SK-N-DZ (cell line): ENCODE data around the gene TBC1D14. TPM values are rescaled to one million over a fixed set of nuclear protein-coding genes. Genes with fewer than 3 reads are reported as not detected.
A peak's percentile ranks its signal among the peaks of the same experiment; 100 is the strongest.

Experiments
- DNase-seq: peaks from one replicate; pipeline ENCODE4 v3.0.0-alpha.2; 2015; ENCODE audit warnings: low spot score
- polyA plus RNA-seq, 2 experiments: library from polyadenylated mRNA; depleted of rRNA; stranded (reverse); fragments of >200 nt; gene quantifications; 2 replicates each; pipeline ENCODE4 v1.2.3, GENCODE V29; 2014

The TBC1D14 gene
- polyA plus RNA-seq (2014; cell fraction: cytosol; rRNA removed) = 69.7 and 78.5 TPM in 2 replicates
- 38.1 and 38.4 TPM in 2 replicates for polyA plus RNA-seq (2014; cell fraction: nucleus; rRNA removed)

GRCh38 chr4:6909113-6909969 lies at the start of gene TBC1D14:
TBC1D14 (plus strand) TSS chr4:6909826; CDS start chr4:6923390, 13,564 bp downstream.
- peak; percentile 81 for DNase-seq

DNA sequence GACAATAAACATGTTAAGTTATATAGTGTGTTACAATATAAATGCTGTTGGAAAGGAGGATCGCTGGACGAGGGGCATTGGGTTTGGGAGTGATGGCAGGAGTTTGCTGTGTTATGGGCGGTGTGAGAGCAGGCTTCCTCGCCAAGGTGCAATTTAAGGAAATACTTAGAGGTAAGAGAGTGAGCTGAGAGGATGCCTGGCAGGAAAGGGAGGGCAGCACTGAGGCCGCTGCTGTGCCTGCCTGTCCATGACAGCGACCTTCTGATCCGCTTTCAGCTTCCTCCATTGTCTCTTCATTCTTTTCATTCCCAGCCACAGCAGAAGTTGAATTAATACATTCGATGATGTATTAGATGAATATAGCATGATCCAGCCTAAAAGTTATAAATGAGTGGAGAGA lies 41.2 kb upstream of the TBC1D14 start:
- DNase-seq = no peak

- no peak for DNase-seq
Measured at GRCh38 chr4:6869944-6870343, 39.7 kb upstream of the TBC1D14 start.

GRCh38 chr4:6873291-6873690 lies 36.3 kb upstream of the TBC1D14 start:
- no peak for DNase-seq

GRCh38 chr4:6873792-6874461 lies 35.7 kb upstream of the TBC1D14 start:
- peak; percentile 59 for DNase-seq

GRCh38 chr4:6874981-6875380 lies 34.6 kb upstream of the TBC1D14 start:
- no peak for DNase-seq

DNA sequence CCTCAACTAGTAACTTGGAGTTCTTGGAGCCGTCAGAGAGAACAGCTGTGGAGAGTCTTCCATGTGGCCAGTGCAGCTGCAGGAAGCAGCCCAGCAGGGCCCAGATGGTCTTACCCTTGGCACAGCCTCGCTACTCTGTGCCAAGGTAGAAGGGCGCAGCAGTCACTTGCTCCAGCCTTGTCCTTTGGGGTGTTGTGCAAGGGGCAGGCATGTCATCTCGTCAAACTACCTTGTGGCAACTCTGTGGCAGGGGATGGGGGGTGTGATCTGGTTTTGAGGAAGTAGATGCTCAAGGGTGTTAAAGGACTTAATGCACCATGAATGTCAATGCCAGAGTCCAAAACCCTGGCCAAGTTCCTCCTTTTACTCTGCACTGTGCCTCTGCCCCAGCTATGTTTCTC lies 34.2 kb upstream of the TBC1D14 start:
- no peak for DNase-seq

GRCh38 chr4:6876440-6876839 lies 33.2 kb upstream of the TBC1D14 start:
- no peak for DNase-seq

DNA sequence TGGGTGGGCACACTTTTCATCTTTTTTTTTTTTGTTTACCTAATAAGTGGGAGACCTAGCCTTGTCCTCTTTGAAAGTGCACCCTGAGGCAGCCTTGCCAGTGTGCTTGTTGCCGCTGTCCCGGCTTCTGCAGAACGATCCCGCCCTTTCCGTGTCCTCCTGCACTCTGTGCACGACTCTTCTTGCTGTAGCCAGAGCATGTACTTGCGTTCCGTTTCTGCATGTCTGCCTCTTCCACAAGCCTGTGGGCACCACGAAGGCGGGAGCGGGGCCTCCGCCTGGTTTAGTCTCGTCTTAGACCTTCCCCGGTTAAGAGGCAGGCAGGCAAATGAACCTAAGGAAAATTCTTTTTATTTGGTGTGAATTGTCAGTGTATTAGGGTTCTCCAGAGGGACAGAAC lies 32.6 kb upstream of the TBC1D14 start:
- no peak for DNase-seq

DNA sequence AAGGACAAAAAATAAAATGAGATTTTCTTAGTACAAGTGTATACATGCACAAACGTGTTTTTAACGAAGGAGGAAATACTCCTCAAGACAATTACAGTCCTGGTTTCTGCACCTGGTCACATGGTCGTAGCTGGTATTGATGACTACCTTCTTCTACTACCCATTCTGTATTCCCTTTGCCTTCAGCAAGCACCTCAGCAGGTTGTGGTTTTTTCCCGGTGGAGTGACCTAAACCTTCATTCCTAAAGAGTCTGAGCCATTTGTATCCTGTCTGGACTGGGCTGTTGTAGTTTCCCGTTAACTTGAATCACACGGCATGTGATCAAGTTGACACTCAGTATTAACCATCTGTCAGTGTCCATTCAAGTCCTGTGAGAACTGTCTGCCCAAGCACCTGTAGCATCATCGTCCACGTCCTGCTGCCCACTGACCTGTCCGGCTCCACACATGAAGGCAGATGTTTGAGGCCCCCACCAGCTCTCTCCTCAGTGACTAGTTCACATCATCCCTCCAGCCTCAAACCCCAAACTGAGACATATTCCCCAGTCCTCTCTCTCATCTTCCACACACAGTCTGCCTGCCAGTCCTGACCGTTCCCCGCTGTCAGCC lies 31.1 kb upstream of the TBC1D14 start:
- DNase-seq = no peak

- DNase-seq = no peak
Measured at GRCh38 chr4:6880691-6881090, 28.9 kb upstream of the TBC1D14 start.

DNA sequence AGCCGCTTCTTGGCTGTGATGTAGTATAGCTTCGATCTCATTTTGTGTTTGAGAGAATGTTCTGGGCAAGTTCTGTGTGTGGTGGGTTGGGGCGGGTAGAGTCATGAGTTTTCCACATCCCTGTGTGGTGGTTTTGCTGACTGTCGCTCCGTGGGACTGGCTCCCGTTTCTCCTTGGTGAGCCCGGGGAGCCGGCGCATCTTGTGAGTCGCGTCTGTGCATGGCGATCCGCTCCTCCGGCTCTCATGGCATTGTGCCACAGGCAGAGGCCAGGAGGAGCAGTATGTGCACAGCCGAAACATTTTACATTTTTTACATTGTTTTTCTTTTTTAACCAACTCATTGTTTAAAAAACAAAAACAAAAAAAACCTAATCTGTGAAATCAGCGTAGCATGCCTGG lies 27.7 kb upstream of the TBC1D14 start:
- DNase-seq = no peak

DNA sequence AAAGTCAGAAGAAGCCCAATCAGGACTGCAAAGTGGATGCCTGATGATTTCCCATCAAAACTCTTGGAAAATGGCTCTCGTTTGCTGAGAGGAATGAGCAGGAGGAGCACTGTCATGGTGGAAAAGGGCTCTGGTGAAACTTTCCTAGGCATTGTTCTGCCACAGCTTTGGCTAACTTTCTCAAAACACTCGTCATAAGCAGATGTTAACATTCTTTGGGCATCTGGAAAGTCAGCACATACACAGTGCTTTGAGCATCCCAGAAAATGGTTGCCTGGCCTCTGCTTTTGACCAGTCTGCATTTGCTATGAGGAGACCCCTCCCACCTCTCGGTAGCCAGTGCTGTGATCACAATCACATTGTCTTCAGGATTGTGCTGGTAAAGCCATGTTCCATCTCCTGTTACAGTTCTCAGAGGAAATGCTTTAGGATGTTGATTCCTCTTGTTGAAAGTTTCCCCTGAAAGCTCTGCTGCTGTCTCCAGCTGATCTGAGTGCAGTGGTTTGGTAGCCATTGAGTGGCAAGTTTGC lies 25.2 kb upstream of the TBC1D14 start:
- no peak for DNase-seq

DNA sequence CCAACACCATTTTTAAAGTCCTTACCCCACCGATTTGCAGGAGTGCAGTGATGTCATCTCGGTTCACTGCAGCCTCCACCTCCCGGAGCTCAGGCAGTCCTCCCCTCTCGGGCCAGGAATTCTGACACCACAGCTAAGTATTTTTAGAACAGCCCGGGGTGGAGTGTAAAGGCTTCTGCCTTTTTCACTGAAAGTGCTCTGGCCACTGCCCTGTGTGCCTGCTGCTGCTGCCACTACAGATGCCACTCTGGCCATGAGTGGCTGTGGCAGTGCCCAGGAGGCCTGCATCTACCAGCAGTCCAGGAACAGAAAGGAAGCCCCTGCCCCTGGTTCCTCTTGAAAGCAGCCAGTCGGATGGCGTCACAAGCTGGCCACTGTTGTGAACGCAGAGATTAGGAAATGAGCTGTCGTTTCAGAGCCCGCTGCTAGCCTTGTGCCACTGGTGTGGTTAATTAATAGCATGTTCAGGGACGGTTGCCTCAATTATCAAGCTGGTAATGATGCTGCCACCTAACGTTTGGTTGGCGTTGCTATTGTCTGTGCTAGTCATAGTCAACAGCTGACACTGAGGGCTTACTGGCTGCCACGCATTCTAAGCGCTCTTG lies 23.6 kb upstream of the TBC1D14 start:
- no peak for DNase-seq

DNA sequence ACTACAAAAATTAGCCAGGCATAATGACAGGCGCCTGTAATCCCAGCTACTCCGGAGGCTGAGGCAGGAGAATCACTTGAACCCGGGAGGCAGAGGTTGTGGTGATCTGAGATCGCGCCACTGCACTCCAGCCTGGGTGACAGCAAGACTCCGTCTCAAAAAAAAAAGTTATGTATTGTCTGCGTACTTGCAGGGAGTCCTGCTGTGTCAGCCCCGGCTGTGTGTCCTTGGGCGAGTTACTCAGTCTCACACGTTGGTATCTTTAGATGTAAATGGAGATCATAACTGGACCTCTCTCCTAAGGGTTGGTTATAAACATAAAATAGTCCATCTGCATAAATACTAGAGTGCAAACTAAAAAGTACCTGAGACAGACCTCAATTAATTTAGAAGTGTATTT lies 22.7 kb upstream of the TBC1D14 start:
- no peak for DNase-seq

- DNase-seq = no peak
Measured at GRCh38 chr4:6887591-6888371, 21.8 kb upstream of the TBC1D14 start.

DNA sequence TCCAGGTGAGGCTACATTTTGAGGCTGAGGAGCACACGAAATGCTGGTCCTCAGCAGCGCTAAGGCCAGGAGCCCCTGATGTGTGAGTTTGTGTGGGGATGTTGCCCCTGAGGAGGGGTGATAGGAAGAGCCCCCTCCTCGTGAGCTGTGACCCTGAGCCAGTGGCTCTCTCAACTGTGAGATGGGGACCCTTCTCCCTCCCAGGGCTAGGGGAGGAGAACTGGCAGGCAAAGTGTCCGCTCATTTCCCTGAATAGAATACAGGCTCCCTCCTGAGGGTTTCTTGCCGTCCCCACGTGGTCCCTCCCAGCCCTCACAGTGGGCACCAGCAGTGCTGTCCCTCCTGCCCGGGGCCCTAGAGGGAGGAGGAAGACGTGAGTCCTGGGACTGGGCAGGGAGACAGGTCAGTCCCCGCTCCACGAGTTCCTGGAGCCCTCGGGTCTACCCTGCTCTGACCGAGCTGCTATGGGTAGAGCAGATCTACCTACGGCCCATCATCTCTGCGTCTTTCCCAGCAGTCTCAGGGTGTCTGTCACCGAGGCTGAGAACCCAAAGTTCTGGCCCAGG lies 21.0 kb upstream of the TBC1D14 start:
- no peak for DNase-seq

DNA sequence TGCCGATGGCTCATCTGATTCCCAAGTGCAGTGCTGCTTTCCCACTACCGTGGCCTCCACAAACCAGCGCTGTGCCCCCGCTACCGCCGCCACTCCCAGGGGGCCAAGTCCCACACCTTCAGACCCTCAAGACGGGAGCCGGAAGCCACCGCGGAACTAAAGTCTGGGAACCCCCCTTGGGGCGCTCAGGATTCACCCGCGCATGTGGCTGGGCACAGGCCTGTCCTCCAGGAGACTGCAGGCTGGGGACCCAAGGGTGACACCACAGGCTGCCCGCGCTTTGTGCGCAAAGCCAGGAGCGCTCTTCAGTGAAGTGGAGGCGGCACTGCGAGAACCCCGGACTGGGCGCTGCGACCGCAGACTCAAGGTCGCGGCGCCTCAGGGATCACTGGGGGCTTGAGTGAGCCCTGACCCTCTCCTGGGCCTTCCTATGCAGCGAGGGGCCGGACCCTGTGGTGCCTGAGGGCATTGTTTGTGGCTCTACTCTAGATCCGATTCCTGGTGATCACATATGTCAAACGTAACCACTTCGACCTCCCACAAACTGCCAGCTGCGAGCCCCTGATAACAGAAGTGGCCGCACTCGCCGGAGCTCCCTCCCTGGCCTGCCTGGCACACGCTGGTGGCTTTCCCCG lies 20.4 kb upstream of the TBC1D14 start:
- no peak for DNase-seq

- no peak for DNase-seq
Measured at GRCh38 chr4:6889736-6890324, 19.8 kb upstream of the TBC1D14 start.

GRCh38 chr4:6890358-6890757 lies 19.3 kb upstream of the TBC1D14 start:
- DNase-seq = no peak
